ENCODE data around the gene XPO6. TPM values are rescaled to one million over a fixed set of nuclear protein-coding genes. Genes with fewer than 3 reads are reported as not detected.

XPO6 gene
- total and polyA plus RNA-seq, 4 donors, result 52.9 to 172 (median 126) TPM

DNA sequence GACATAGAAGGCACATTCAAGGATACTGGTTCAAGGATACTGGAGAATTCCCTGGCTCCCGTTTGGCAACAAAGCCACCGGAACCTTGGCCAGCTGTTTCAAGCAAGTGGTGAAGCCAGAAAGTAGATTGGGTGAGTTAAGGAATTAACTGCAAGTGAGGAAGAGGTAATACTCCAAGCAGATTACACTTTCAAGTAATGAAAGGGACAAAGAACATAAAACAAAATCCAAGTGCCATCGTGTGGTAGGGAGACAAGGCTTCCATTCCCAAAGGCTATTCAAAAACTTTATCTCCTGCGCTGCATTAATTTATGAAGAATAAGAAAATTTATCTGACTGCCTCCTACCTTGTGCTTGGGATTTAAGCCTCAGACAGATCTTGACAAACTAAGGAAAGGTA, 27.8 kb downstream of the XPO6 start:
- H3K27me3 ChIP-seq (ENCODE audit: control insufficient read depth in 3 of 3, insufficient read depth in 3 of 3, low read length in 2 of 3), result no peaks in the 10 kb centered on the region
- H3K4me1 ChIP-seq (ENCODE audit: control insufficient read depth in 5 of 5, insufficient read depth in 5 of 5, low read length in 5 of 5), result peaks cover 0 to 60% (median 5%) of the 10 kb centered on the region in 5 donors
- no peaks in the 10 kb centered on the region for H3K9me3 ChIP-seq (ENCODE audit: control insufficient read depth in 4 of 4, insufficient read depth in 3 of 4, low read length in 3 of 4)
- TF ChIP-seq, protein P1, sequence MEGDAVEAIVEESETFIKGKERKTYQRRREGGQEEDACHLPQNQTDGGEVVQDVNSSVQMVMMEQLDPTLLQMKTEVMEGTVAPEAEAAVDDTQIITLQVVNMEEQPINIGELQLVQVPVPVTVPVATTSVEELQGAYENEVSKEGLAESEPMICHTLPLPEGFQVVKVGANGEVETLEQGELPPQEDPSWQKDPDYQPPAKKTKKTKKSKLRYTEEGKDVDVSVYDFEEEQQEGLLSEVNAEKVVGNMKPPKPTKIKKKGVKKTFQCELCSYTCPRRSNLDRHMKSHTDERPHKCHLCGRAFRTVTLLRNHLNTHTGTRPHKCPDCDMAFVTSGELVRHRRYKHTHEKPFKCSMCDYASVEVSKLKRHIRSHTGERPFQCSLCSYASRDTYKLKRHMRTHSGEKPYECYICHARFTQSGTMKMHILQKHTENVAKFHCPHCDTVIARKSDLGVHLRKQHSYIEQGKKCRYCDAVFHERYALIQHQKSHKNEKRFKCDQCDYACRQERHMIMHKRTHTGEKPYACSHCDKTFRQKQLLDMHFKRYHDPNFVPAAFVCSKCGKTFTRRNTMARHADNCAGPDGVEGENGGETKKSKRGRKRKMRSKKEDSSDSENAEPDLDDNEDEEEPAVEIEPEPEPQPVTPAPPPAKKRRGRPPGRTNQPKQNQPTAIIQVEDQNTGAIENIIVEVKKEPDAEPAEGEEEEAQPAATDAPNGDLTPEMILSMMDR (IDR thresholded peaks at IDR 0.05; ENCODE audit: control extremely low read depth, extremely low read depth), result no peak
- 89 to 95% methylated on average over 4 of the region's 4 CpGs for WGBS, 2 donors
- no peak overlapping the region for H3K27ac ChIP-seq (ENCODE audit: low read depth in 1 of 2, low read length in 1 of 2)
- H3K36me3 ChIP-seq (ENCODE audit: control insufficient read depth in 4 of 4, insufficient read depth in 4 of 4, low read length in 4 of 4), result peaks cover 0 to 3% (median 0%) of the 10 kb centered on the region in 4 donors
- no peak overlapping the region for H3K9ac ChIP-seq (ENCODE audit: insufficient read depth in 1 of 2, low read length in 2 of 2)
- ATAC-seq (ENCODE audit: insufficient read depth, low FRiP score), result no peak
- no peak overlapping the region for H3K4me3 ChIP-seq
- DNase-seq, result no peak

DNA sequence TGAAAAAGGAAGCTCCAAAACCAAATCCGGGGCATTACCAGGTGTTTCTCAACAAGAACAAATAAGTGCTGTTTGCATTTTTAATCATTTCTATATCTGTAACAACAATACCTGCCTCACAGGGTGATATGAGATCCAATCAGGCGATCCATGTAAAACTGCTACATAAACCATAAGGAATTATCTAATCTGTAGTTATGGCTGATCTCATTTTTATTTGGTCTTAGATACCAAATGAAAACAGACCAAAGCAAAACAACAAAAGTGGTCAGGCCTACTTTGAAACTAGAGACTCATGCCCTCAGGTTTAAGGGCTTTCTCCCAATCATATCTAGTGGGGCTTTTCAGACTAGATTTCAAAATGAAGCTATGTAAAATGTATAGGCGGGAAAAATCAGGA, 28.3 kb downstream of the XPO6 start:
- H3K27ac ChIP-seq (ENCODE audit: low read depth in 1 of 2, low read length in 1 of 2), result no peak overlapping the region
- 78% methylated on average over 3 of the region's 3 CpGs for WGBS, 2 donors
- TF ChIP-seq, protein P1 (IDR thresholded peaks at IDR 0.05; ENCODE audit: control extremely low read depth, extremely low read depth), result no peak
- ATAC-seq (ENCODE audit: insufficient read depth, low FRiP score) (no peak), DNase-seq (no peak)
- no peaks in the 10 kb centered on the region for H3K9me3 ChIP-seq (ENCODE audit: control insufficient read depth in 4 of 4, insufficient read depth in 3 of 4, low read length in 3 of 4)
- H3K4me1 ChIP-seq (ENCODE audit: control insufficient read depth in 5 of 5, insufficient read depth in 5 of 5, low read length in 5 of 5), result peaks cover 0 to 60% (median 5%) of the 10 kb centered on the region in 5 donors
- no peak overlapping the region for H3K9ac ChIP-seq (ENCODE audit: insufficient read depth in 1 of 2, low read length in 2 of 2)
- H3K27me3 ChIP-seq (ENCODE audit: control insufficient read depth in 3 of 3, insufficient read depth in 3 of 3, low read length in 2 of 3), result no peaks in the 10 kb centered on the region
- no peak overlapping the region for H3K4me3 ChIP-seq
- H3K36me3 ChIP-seq (ENCODE audit: control insufficient read depth in 4 of 4, insufficient read depth in 4 of 4, low read length in 4 of 4), result peaks cover 0 to 3% (median 0%) of the 10 kb centered on the region in 4 donors

DNA sequence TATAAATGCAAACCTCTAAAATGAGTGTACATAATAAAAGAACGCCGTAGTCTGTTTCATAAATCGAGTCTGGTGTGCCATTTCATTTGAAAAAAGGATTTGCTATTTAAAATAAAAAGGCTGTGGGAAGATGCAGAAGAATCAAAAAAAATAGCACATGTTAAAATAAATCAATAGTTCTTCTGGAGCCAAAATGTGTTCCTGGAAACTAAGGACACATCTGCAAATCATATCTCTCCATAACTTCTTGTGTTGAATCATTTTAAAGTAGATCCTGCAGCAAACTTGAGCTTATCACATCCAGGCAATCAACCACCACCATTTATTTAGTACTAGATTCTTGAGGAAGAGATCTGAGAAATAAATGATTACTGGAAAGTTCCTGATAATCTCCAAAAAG, 29.0 kb downstream of the XPO6 start:
- H3K27ac ChIP-seq (ENCODE audit: low read depth in 1 of 2, low read length in 1 of 2), result no peak overlapping the region
- H3K27me3 ChIP-seq (ENCODE audit: control insufficient read depth in 3 of 3, insufficient read depth in 3 of 3, low read length in 2 of 3), result no peaks in the 10 kb centered on the region
- ATAC-seq (ENCODE audit: insufficient read depth, low FRiP score), result no peak
- TF ChIP-seq, protein P1 (IDR thresholded peaks at IDR 0.05; ENCODE audit: control extremely low read depth, extremely low read depth), result no peak
- H3K36me3 ChIP-seq (ENCODE audit: control insufficient read depth in 4 of 4, insufficient read depth in 4 of 4, low read length in 4 of 4), result peaks cover 0 to 3% (median 2%) of the 10 kb centered on the region in 4 donors
- H3K4me3 ChIP-seq, result no peak overlapping the region
- WGBS, 2 donors, result 91 to 96% methylated on average over 3 of the region's 3 CpGs
- peaks cover 0 to 55% (median 5%) of the 10 kb centered on the region in 5 donors for H3K4me1 ChIP-seq (ENCODE audit: control insufficient read depth in 5 of 5, insufficient read depth in 5 of 5, low read length in 5 of 5)
- H3K9ac ChIP-seq (ENCODE audit: insufficient read depth in 1 of 2, low read length in 2 of 2), result no peak overlapping the region
- H3K9me3 ChIP-seq (ENCODE audit: control insufficient read depth in 4 of 4, insufficient read depth in 3 of 4, low read length in 3 of 4), result no peaks in the 10 kb centered on the region
- no peak for DNase-seq

DNA sequence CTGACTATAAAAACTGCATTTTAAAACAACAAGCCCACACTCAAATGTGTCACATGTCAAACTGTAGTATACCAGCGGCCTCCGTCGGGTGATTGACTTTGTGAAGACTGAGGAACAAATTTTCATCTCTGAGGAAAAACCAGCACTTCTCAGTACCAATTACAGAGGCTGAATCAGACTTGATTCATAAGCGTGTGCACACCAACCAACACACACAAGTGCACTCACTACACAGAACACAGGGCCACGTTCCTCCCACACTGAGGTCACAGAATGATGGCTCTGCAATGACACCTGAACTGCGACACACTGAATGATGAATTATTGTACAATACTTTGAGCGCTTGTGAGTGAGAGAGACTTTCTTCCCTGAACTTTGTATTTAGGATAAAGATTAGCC, 29.6 kb downstream of the XPO6 start:
- H3K27me3 ChIP-seq (ENCODE audit: control insufficient read depth in 3 of 3, insufficient read depth in 3 of 3, low read length in 2 of 3), result no peaks in the 10 kb centered on the region
- ATAC-seq (ENCODE audit: insufficient read depth, low FRiP score) (no peak), DNase-seq (no peak)
- TF ChIP-seq, protein P1 (IDR thresholded peaks at IDR 0.05; ENCODE audit: control extremely low read depth, extremely low read depth), result no peak
- no peak overlapping the region for H3K9ac ChIP-seq (ENCODE audit: insufficient read depth in 1 of 2, low read length in 2 of 2)
- H3K4me1 ChIP-seq (ENCODE audit: control insufficient read depth in 5 of 5, insufficient read depth in 5 of 5, low read length in 5 of 5), result peaks cover 0 to 49% (median 5%) of the 10 kb centered on the region in 5 donors
- no peak overlapping the region for H3K27ac ChIP-seq (ENCODE audit: low read depth in 1 of 2, low read length in 1 of 2)
- H3K4me3 ChIP-seq, result no peak overlapping the region
- H3K36me3 ChIP-seq (ENCODE audit: control insufficient read depth in 4 of 4, insufficient read depth in 4 of 4, low read length in 4 of 4), result peaks cover 0 to 3% (median 2%) of the 10 kb centered on the region in 4 donors
- 84 to 87% methylated on average over 7 of the region's 7 CpGs for WGBS, 2 donors
- no peaks in the 10 kb centered on the region for H3K9me3 ChIP-seq (ENCODE audit: control insufficient read depth in 4 of 4, insufficient read depth in 3 of 4, low read length in 3 of 4)
